GM18858 (cell line): ENCODE results near the gene NUDT22.

Experiments
- ATAC-seq: cut with Tn5 transposase; IDR thresholded peaks from one replicate; pipeline ENCODE4 v1.9.1; 2021; ENCODE audit not compliant: unreplicated experiment

Gene NUDT22

GRCh38 chr11:64226507-64227051 lies 505 bp downstream of the NUDT22 start:
- ATAC-seq = no peak

- no peak for ATAC-seq
These were observed 1.4 kb downstream of the NUDT22 start for GRCh38 chr11:64227405-64227956.

GRCh38 chr11:64229090-64229743 lies 3.1 kb downstream of the NUDT22 start:
- no peak for ATAC-seq

- no peak for ATAC-seq
These were observed 3.7 kb downstream of the NUDT22 start for GRCh38 chr11:64229744-64230170.

GRCh38 chr11:64230171-64230984 lies 4.3 kb downstream of the NUDT22 start, which contains the start of gene DNAJC4:
Gene DNAJC4 (plus strand): TSS chr11:64230548. CDS start chr11:64230855, 307 bp downstream.
- no peak for ATAC-seq

GRCh38 chr11:64230985-64231365 lies 4.9 kb downstream of the NUDT22 start:
- no peak for ATAC-seq

GRCh38 chr11:64231546-64231945 lies 5.5 kb downstream of the NUDT22 start:
- no peak for ATAC-seq

GRCh38 chr11:64232182-64232966 lies 6.3 kb downstream of the NUDT22 start:
- ATAC-seq = no peak

GRCh38 chr11:64232967-64233315 lies 6.9 kb downstream of the NUDT22 start:
- ATAC-seq = no peak

- ATAC-seq = no peak
These were observed 8.0 kb downstream of the NUDT22 start, which contains the start of gene VEGFB for GRCh38 chr11:64233913-64234586. Gene VEGFB (plus strand): TSS chr11:64234584. CDS start chr11:64234834, 250 bp downstream.

GRCh38 chr11:64234647-64235379 lies 8.7 kb downstream of the NUDT22 start:
- no peak for ATAC-seq

GRCh38 chr11:64235437-64236161 lies 9.5 kb downstream of the NUDT22 start:
- no peak for ATAC-seq

GRCh38 chr11:64237484-64237951 lies 11.4 kb downstream of the NUDT22 start:
- ATAC-seq = no peak

GRCh38 chr11:64238076-64238475 lies 12.0 kb downstream of the NUDT22 start:
- no peak for ATAC-seq

- no peak for ATAC-seq
These were observed 12.9 kb downstream of the NUDT22 start for GRCh38 chr11:64238999-64239398.

- no peak for ATAC-seq
These were observed 13.8 kb downstream of the NUDT22 start for GRCh38 chr11:64239662-64240434.

GRCh38 chr11:64240435-64241240 lies 14.6 kb downstream of the NUDT22 start, which contains the start of gene FKBP2:
Gene FKBP2 (plus strand): TSS chr11:64241095. CDS start chr11:64242388, 1,293 bp downstream.
- peak; percentile 44 for ATAC-seq
